NCI-H1092 treated with DMSO at 0.1 percent for 48 hours (cell line): Measurements from ENCODE around the gene BMP7.

Experiments used
- DNase-seq: peaks from one replicate; lab custom pipeline; 2025; lab: John Stamatoyannopoulos, UW

Gene BMP7

GRCh38 chr20:57266291-57267157, at the start of gene BMP7:
BMP7 (minus strand) TSS chr20:57266641; CDS start chr20:57266122, 519 bp downstream.
- no peak for DNase-seq

- no peak for DNase-seq
Observed at GRCh38 chr20:57315976-57316480, 49.6 kb upstream of the BMP7 start.

- DNase-seq: no peak
Observed at GRCh38 chr20:57315083-57315975, 48.9 kb upstream of the BMP7 start.

- no peak for DNase-seq
Observed at GRCh38 chr20:57313951-57314350, 47.5 kb upstream of the BMP7 start.

GRCh38 chr20:57313230-57313629, 46.8 kb upstream of the BMP7 start:
- no peak for DNase-seq

- DNase-seq: no peak
Observed at GRCh38 chr20:57312138-57312537, 45.7 kb upstream of the BMP7 start.

- no peak for DNase-seq
Observed at GRCh38 chr20:57310821-57311514, 44.5 kb upstream of the BMP7 start.

GRCh38 chr20:57309544-57310115, 43.2 kb upstream of the BMP7 start:
- DNase-seq: no peak

GRCh38 chr20:57308451-57309271, 42.2 kb upstream of the BMP7 start:
- DNase-seq: no peak

- DNase-seq: no peak
Observed at GRCh38 chr20:57306747-57307146, 40.3 kb upstream of the BMP7 start.

- DNase-seq: no peak
Observed at GRCh38 chr20:57301026-57301425, 34.6 kb upstream of the BMP7 start.

GRCh38 chr20:57298457-57298856, 32.0 kb upstream of the BMP7 start:
- DNase-seq: no peak

GRCh38 chr20:57294550-57294949, 28.1 kb upstream of the BMP7 start:
- no peak for DNase-seq

GRCh38 chr20:57293995-57294394, 27.6 kb upstream of the BMP7 start:
- no peak for DNase-seq

GRCh38 chr20:57292611-57293010, 26.2 kb upstream of the BMP7 start:
- DNase-seq: no peak

- DNase-seq: no peak
Observed at GRCh38 chr20:57291694-57292093, 25.3 kb upstream of the BMP7 start.

GRCh38 chr20:57291003-57291402, 24.6 kb upstream of the BMP7 start:
- no peak for DNase-seq

GRCh38 chr20:57290178-57290484, 23.7 kb upstream of the BMP7 start:
- no peak for DNase-seq

GRCh38 chr20:57289391-57290177, 23.1 kb upstream of the BMP7 start:
- DNase-seq: no peak

GRCh38 chr20:57288651-57289277, 22.3 kb upstream of the BMP7 start:
- no peak for DNase-seq
